MCF 10A (cell line): Measurements from ENCODE around the gene MYMK. TPM values are rescaled to one million over a fixed set of nuclear protein-coding genes. Genes with fewer than 3 reads are reported as not detected.

Experiments used
- BruUV-seq: library from RNA; stranded (reverse); fragments of 400-500 nt; replicated peaks from 2 replicates; lab custom pipeline; 2021; lab: Mats Ljungman, UMichigan
- CTCF ChIA-PET: fragments of 300-600 bp; sonication (Branson Sonifier 250); formaldehyde crosslinking; extraction: SDS; loops from one replicate; lab custom pipeline; 2021; ENCODE audit warnings: antibody characterized with exemption, inconsistent platforms; lab: Yijun Ruan, JAX
- POLR2A ChIA-PET: fragments of 300-600, 350-650 bp; sonication (Branson Sonifier 250); formaldehyde crosslinking; extraction: SDS; loops from one replicate; lab custom pipeline; 2020; ENCODE audit warnings: antibody characterized with exemption, inconsistent platforms; lab: Yijun Ruan, JAX
- DNase-seq: peaks from one replicate; pipeline ENCODE4 v3.0.0-alpha.2; 2018; ENCODE audit not compliant: unreplicated experiment
- H3K27ac Mint-ChIP-seq: one replicate; pipeline ENCODE4 v1.8.0; 2022; ENCODE audit warnings: mild to moderate bottlenecking, low read depth, mixed read lengths; ENCODE audit not compliant: unreplicated experiment
- H3K27me3 Mint-ChIP-seq: one replicate; pipeline ENCODE4 v1.8.0; 2022; ENCODE audit warnings: mixed read lengths; ENCODE audit not compliant: insufficient read depth, unreplicated experiment
- H3K36me3 Mint-ChIP-seq: one replicate; pipeline ENCODE4 v1.8.0; 2022; ENCODE audit warnings: mild to moderate bottlenecking, moderate library complexity, mixed read lengths; ENCODE audit not compliant: insufficient read depth, unreplicated experiment
- H3K4me1 Mint-ChIP-seq: one replicate; pipeline ENCODE4 v1.8.0; 2022; ENCODE audit warnings: mixed read lengths; ENCODE audit not compliant: insufficient read depth, unreplicated experiment
- H3K4me3 Mint-ChIP-seq: one replicate; pipeline ENCODE4 v1.8.0; 2022; ENCODE audit warnings: mild to moderate bottlenecking, moderate library complexity, mixed read lengths; ENCODE audit not compliant: unreplicated experiment
- H3K9me3 Mint-ChIP-seq: one replicate; pipeline ENCODE4 v1.8.0; 2022; ENCODE audit warnings: mixed read lengths; ENCODE audit not compliant: unreplicated experiment
- intact Hi-C: fragments of 100-400 bp; cut with micrococcal nuclease; formaldehyde crosslinking; loops from 2 replicates; pipeline ENCODE4 v1.14.1; 2022
- total RNA-seq: library from RNA; stranded (reverse); gene quantifications from 2 replicates; pipeline ENCODE4 v1.2.3, GENCODE V29; 2022
- TF ChIP-seq, protein P1 (sequence below): fragments of 200-600 bp; IDR thresholded peaks from one replicate; pipeline ENCODE4 v1.8.0; 2022; ENCODE audit warnings: antibody characterized with exemption, mild to moderate bottlenecking; ENCODE audit not compliant: unreplicated experiment

MYMK gene
- total RNA-seq, 1 experiment from 2014 or later: not detected

DNA sequence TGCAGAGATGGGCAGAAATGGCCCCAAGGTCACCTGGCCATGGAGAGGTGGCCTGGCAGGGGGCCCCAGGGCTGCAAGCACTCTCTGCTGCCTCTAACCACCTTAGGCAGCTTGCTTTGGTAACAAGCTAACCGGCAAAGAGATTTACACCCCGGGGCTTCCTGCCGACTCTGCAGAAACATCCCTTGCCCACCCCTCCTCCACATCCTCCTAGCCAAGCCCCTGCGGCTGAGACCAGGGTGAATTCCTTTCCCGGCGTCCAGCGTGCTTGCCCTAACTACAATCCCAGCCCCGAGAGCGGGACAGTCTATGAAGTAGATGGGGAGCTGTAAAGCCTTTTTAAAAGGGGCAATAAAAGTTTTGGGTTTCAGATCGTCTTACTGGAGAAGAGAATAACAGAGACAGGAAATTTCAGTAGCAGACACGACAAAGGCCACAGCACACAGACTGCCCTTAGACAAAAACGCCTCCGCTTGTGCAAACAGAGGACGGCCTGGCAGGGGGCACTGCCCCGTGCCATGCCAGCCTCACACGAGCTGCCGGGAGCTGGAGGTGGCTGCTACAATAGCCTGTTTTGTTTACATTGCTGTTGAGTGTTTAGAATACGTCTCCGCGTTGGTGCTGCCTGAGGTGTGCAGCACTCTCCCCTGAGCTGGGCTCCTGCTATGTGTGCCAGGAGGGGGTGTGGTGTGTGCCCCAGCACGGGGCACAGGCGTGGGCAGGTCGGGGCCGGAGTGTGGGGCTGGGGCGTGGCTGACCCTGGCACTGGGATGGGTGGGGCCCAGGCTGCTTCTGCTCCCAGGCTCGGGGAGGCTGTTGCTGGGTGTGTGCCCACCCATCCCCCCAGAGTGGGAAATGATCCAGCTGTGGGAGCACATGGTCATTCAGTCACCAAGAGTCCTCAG, 15.3 kb downstream of the MYMK start:
- Mint-ChIP-seq H3K27ac (no peak overlapping the region), H3K4me1 (peaks cover 7% of the 10 kb centered on the region), H3K27me3 (no peaks in the 10 kb centered on the region), H3K4me3 (no peak overlapping the region), H3K36me3 (no peaks in the 10 kb centered on the region), H3K9me3 (no peaks in the 10 kb centered on the region)
- no TSS peak for BruUV-seq
- POLR2A ChIA-PET: no interaction called here
- peak; percentile 23 for DNase-seq
- TF ChIP-seq, protein P1, sequence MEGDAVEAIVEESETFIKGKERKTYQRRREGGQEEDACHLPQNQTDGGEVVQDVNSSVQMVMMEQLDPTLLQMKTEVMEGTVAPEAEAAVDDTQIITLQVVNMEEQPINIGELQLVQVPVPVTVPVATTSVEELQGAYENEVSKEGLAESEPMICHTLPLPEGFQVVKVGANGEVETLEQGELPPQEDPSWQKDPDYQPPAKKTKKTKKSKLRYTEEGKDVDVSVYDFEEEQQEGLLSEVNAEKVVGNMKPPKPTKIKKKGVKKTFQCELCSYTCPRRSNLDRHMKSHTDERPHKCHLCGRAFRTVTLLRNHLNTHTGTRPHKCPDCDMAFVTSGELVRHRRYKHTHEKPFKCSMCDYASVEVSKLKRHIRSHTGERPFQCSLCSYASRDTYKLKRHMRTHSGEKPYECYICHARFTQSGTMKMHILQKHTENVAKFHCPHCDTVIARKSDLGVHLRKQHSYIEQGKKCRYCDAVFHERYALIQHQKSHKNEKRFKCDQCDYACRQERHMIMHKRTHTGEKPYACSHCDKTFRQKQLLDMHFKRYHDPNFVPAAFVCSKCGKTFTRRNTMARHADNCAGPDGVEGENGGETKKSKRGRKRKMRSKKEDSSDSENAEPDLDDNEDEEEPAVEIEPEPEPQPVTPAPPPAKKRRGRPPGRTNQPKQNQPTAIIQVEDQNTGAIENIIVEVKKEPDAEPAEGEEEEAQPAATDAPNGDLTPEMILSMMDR: no peak
- intact Hi-C loops: no loop called here
- CTCF ChIA-PET: interaction anchor here (0.6 to 0.9 kb wide), 2 partner anchors 204 to 1301 kb away, joined by 3 to 4 read pairs; no protein-coding TSS in a partner anchor

DNA sequence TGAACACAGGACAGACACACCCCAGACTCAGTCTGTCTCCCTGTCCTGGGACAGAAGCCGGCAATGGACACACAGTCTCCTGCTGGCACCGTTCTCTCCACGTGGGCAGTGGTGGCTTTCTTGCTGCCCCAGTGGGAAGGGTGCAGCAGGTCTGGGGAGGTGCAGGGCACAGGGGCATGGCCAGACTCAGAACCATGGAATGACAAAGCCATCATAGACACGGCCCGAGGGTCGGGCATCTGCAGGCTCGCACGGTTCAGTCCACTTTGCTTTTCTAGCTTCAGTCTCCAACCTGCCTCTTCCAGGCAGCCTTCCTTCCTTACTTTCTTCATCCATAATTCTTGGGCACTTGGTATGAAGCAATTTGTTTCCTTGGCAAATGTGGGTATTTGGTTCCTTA, 16.7 kb downstream of the MYMK start:
- H3K27me3 Mint-ChIP-seq: peaks cover 12% of the 10 kb centered on the region
- no peak for DNase-seq
- H3K9me3 Mint-ChIP-seq: no peaks in the 10 kb centered on the region
- BruUV-seq: no TSS peak
- POLR2A ChIA-PET: no interaction called here
- CTCF ChIA-PET: no interaction called here
- intact Hi-C loops: no loop called here
- H3K4me1 Mint-ChIP-seq: peaks cover 7% of the 10 kb centered on the region
- TF ChIP-seq, protein P1: no peak
- no peak overlapping the region for H3K4me3 Mint-ChIP-seq
- no peak overlapping the region for H3K27ac Mint-ChIP-seq
- H3K36me3 Mint-ChIP-seq: no peaks in the 10 kb centered on the region

DNA sequence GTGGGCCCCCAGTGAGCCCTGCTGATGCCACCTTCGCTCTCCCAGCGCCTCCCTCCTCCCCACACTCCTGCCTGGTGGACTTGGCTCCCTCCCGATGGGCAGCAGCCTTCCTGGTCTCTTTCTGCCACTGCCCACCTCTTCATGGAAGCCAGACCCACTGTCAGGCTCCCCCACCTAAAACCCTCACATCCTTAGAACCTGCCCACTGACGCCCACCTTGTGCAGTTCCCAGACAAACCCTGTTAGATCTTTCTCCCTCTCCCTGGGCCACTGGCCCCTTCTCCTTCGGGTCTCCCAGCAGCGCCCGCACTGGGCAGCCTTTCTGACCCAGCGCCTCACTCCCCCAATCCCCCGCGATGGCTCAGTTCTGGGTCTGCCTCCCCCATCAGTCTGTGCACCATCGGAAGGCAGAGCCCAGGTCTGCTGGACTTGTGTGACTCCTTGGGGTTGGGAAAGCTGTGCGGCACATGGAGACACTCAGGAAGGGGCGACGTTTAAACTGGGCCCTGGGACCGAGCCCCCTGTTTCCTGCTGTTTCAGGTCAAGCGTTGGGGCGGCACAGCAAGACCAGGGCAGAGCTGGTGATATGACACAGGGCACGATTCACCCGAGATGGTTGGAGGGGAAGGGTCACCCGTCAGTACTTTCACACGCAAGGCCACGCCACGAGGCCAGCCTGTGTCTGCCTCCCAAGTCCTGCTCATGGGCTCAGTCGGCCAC, 17.4 kb downstream of the MYMK start:
- H3K9me3 Mint-ChIP-seq: peaks cover 3% of the 10 kb centered on the region
- TF ChIP-seq, protein P1: no peak
- H3K27ac Mint-ChIP-seq: no peak overlapping the region
- H3K27me3 Mint-ChIP-seq: peaks cover 18% of the 10 kb centered on the region
- H3K36me3 Mint-ChIP-seq: no peaks in the 10 kb centered on the region
- intact Hi-C loops: no loop called here
- no TSS peak for BruUV-seq
- H3K4me3 Mint-ChIP-seq: no peak overlapping the region
- CTCF ChIA-PET: no interaction called here
- POLR2A ChIA-PET: no interaction called here
- no peak for DNase-seq
- H3K4me1 Mint-ChIP-seq: peaks cover 7% of the 10 kb centered on the region

DNA sequence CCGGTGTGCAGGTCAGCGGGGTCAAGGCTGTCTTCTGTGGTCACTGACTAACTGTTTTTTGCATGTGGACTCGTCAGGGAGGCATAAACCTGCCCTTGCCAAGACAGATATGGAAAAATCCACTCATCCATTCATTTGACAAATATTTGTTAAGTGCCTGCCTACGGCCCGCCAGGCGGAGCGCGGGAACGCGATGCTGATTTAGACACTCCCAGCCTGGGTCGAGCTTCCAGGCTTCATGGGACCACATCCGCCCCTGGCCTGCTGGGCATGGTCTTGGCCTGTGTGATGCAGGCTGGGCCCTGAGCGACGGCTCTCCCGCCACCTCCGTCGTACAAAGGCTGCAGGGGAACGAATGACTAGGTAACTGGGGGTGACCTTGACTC, 18.1 kb downstream of the MYMK start:
- intact Hi-C loops: no loop called here
- CTCF ChIA-PET: no interaction called here
- TF ChIP-seq, protein P1: no peak
- H3K4me1 Mint-ChIP-seq: peaks cover 7% of the 10 kb centered on the region
- no TSS peak for BruUV-seq
- no peak overlapping the region for H3K27ac Mint-ChIP-seq
- no peaks in the 10 kb centered on the region for H3K36me3 Mint-ChIP-seq
- POLR2A ChIA-PET: interaction anchor here (0.6 kb wide), 1 partner anchor 487 kb away, joined by 3 read pairs; no protein-coding TSS in a partner anchor
- H3K4me3 Mint-ChIP-seq: no peak overlapping the region
- peaks cover 26% of the 10 kb centered on the region for H3K27me3 Mint-ChIP-seq
- peak; percentile 17 for DNase-seq
- peaks cover 9% of the 10 kb centered on the region for H3K9me3 Mint-ChIP-seq
